Trophoblast cell (in vitro differentiated cells and primary cell): ENCODE results near the gene PIBF1.

Source experiments
- DNase-seq, 2 donors: peaks; one replicate each; pipeline ENCODE4 v3.0.0-alpha.2; 2016
- H2AFZ ChIP-seq: 2 replicates; pipeline ENCODE4 v1.6.1; 2013; ENCODE audit warnings: low read length, moderate library complexity, mild to moderate bottlenecking; ENCODE audit not compliant: insufficient read depth, poor library complexity
- H2AK5ac ChIP-seq: 2 replicates; pipeline ENCODE4 v1.6.1; 2013; ENCODE audit warnings: mild to moderate bottlenecking, low read length
- H2BK120ac ChIP-seq: 2 replicates; pipeline ENCODE4 v1.6.1; 2013; ENCODE audit warnings: low read length, mild to moderate bottlenecking, moderate library complexity; ENCODE audit not compliant: insufficient read depth, poor library complexity
- H2BK12ac ChIP-seq: 2 replicates; pipeline ENCODE4 v1.6.1; 2013; ENCODE audit warnings: mild to moderate bottlenecking, low read length, moderate library complexity
- H2BK5ac ChIP-seq: 2 replicates; pipeline ENCODE4 v1.6.1; 2013; ENCODE audit warnings: low read length, low read depth, moderate library complexity, mild to moderate bottlenecking; ENCODE audit not compliant: poor library complexity
- H3K14ac ChIP-seq: 2 replicates; pipeline ENCODE4 v1.6.1; 2013; ENCODE audit warnings: mild to moderate bottlenecking, low read length
- H3K18ac ChIP-seq: 2 replicates; pipeline ENCODE4 v1.6.1; 2013; ENCODE audit warnings: mild to moderate bottlenecking, low read length
- H3K23ac ChIP-seq: 2 replicates; pipeline ENCODE4 v1.6.1; 2013; ENCODE audit warnings: low read length
- H3K27ac ChIP-seq: 2 replicates; pipeline ENCODE4 v1.5.1; 2013; ENCODE audit warnings: low read depth, mild to moderate bottlenecking, inconsistent platforms, low read length, moderate library complexity
- H3K27me3 ChIP-seq: 2 replicates; pipeline ENCODE4 v1.6.1; 2013; ENCODE audit warnings: inconsistent platforms, mild to moderate bottlenecking, low read length, moderate library complexity; ENCODE audit not compliant: insufficient read depth
- H3K36me3 ChIP-seq, 2 experiments: 1 replicate in 1 of 2; 2 replicates in 1 of 2; pipeline ENCODE4 v1.6.1; 2013; ENCODE audit warnings: low read length in 2 of 2, mild to moderate bottlenecking in 2 of 2, moderate library complexity in 1 of 2; ENCODE audit not compliant: insufficient read depth in 2 of 2, control insufficient read depth in 1 of 2
- H3K4ac ChIP-seq: 2 replicates; pipeline ENCODE4 v1.6.1; 2013; ENCODE audit warnings: low read depth, mild to moderate bottlenecking, low read length, moderate library complexity
- H3K4me1 ChIP-seq, 2 experiments: 1 replicate in 1 of 2; 2 replicates in 1 of 2; pipeline ENCODE4 v1.6.1; 2013; ENCODE audit warnings: low read length in 2 of 2, mild to moderate bottlenecking in 2 of 2, moderate library complexity in 1 of 2; ENCODE audit not compliant: insufficient read depth in 2 of 2, control insufficient read depth in 1 of 2
- H3K4me2 ChIP-seq: 2 replicates; pipeline ENCODE4 v1.6.1; 2013; ENCODE audit warnings: inconsistent platforms, mild to moderate bottlenecking, low read length, moderate library complexity
- H3K4me3 ChIP-seq: 2 replicates; pipeline ENCODE4 v1.5.1; 2013; ENCODE audit warnings: mild to moderate bottlenecking, low read depth, low read length, inconsistent platforms
- H3K79me1 ChIP-seq: one replicate; pipeline ENCODE4 v1.6.1; 2013; ENCODE audit warnings: low read length
- H3K79me2 ChIP-seq: 2 replicates; pipeline ENCODE4 v1.6.1; 2013; ENCODE audit warnings: low read length, mild to moderate bottlenecking; ENCODE audit not compliant: control insufficient read depth, insufficient read depth, poor library complexity
- H3K9ac ChIP-seq: 2 replicates; pipeline ENCODE4 v1.6.1; 2013; ENCODE audit warnings: mild to moderate bottlenecking, low read length
- H3K9me3 ChIP-seq: 2 replicates; pipeline ENCODE4 v1.6.1; 2013; ENCODE audit warnings: low read depth, mild to moderate bottlenecking, control low read depth, inconsistent platforms, low read length; ENCODE audit not compliant: insufficient read depth
- H4K12ac ChIP-seq: 2 replicates; pipeline ENCODE4 v1.6.1; 2013; ENCODE audit warnings: low read depth, mild to moderate bottlenecking, low read length, moderate library complexity
- H4K8ac ChIP-seq: 2 replicates; pipeline ENCODE4 v1.6.1; 2013; ENCODE audit warnings: low read depth, mild to moderate bottlenecking, low read length, moderate library complexity
- H4K91ac ChIP-seq: one replicate; pipeline ENCODE4 v1.6.1; 2013; ENCODE audit warnings: low read depth, mild to moderate bottlenecking, low read length, moderate library complexity
- WGBS: extraction: QIAGEN DNeasy Blood & Tissue Kit; methylation state at CpG from one replicate; pipeline ENCODE4 v1.1.7; 2013; ENCODE audit warnings: missing lambda C conversion rate; ENCODE audit not compliant: insufficient read length, insufficient coverage; ENCODE audit errors: extremely low coverage; 5-methylcytosine and 5-hydroxymethylcytosine counted together

Gene PIBF1

DNA sequence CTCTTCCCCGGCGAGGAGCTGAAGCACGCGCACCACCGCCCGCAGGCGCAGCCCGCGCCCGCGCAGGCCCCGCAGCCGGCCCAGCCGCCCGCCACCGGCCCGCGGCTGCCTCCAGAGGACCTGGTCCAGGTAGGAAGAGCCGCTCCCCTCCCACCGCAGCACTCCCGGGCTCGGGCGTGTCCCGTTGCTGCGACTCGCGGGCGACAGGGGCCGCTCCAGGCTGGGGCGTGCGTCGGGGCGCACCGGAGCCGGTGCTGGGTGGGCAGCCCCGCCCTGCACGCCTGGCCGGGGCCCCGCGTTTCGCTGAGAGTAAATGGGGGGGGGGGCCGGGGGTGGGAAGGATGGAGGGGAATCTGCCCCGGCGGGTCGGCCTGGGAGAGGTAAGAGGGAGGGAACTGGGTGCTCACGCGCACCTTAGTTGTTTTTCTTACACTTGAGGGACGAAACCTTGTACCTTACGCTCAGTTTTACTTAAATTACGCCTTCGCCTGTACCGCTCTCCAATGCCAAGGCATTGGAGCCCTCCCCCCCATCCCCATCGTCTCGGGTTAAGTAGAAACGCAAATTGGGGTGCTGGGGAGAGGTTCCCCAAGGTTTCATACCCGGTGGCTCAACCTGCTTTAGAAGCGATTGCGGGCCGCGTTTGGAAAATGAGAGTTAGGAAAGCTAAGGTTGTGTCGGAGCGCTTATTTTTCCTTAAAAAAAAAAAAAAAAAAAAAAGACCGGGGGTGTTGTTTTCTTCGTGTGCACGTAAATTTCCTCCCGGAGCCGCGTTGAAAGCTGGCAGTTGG is 277.7 kb downstream of the PIBF1 start:
- H3K4me1 ChIP-seq, result peaks cover 0 to 8% of the 10 kb centered on the region in 2 experiments
- H3K4me2 ChIP-seq, result peak overlapping the region; percentile 74
- peak overlapping the region; percentile 63 for H2AFZ ChIP-seq
- H3K27me3 ChIP-seq, result no peaks in the 10 kb centered on the region
- peaks cover 9% of the 10 kb centered on the region for H3K79me2 ChIP-seq
- peak overlapping the region; percentile 45 for H2BK5ac ChIP-seq
- H4K91ac ChIP-seq, result peak overlapping the region; percentile 50
- peak overlapping the region; percentile 18 for H4K12ac ChIP-seq
- H4K8ac ChIP-seq, result peak overlapping the region; percentile 76
- peak overlapping the region; percentile 53 for H2BK12ac ChIP-seq
- peak overlapping the region; percentile 76 for H3K4ac ChIP-seq
- H3K14ac ChIP-seq, result peak overlapping the region; percentile 94
- no peak overlapping the region for H2AK5ac ChIP-seq
- peak overlapping the region; percentile 54 for H3K27ac ChIP-seq
- WGBS, result no CpG with 5 or more reads among the region's 68 CpGs
- H3K18ac ChIP-seq, result peak overlapping the region; percentile 94
- H3K4me3 ChIP-seq, result peak overlapping the region; percentile 97
- peaks cover 10% of the 10 kb centered on the region for H3K79me1 ChIP-seq
- DNase-seq, result peak; percentile 42 to 64
- H2BK120ac ChIP-seq, result peak overlapping the region; percentile 80
- no peaks in the 10 kb centered on the region for H3K9me3 ChIP-seq
- H3K23ac ChIP-seq, result no peak overlapping the region
- H3K36me3 ChIP-seq, result peaks cover 7 to 10% of the 10 kb centered on the region in 2 experiments
- H3K9ac ChIP-seq, result peak overlapping the region; percentile 94

GRCh38 chr13:73060251-73061160 is 278.6 kb downstream of the PIBF1 start:
- H3K4me2 ChIP-seq, result peak overlapping the region; percentile 74
- no peak overlapping the region for H2AK5ac ChIP-seq
- H3K79me2 ChIP-seq, result peaks cover 9% of the 10 kb centered on the region
- peak overlapping the region; percentile 59 for H4K91ac ChIP-seq
- peak overlapping the region; percentile 82 for H4K8ac ChIP-seq
- H3K9me3 ChIP-seq, result no peaks in the 10 kb centered on the region
- peak overlapping the region; percentile 53 for H2BK12ac ChIP-seq
- H3K23ac ChIP-seq, result no peak overlapping the region
- H3K27me3 ChIP-seq, result no peaks in the 10 kb centered on the region
- peaks cover 7 to 10% of the 10 kb centered on the region in 2 experiments for H3K36me3 ChIP-seq
- H2AFZ ChIP-seq, result peak overlapping the region; percentile 68
- no CpG with 5 or more reads among the region's 26 CpGs for WGBS
- peak overlapping the region; percentile 64 for H2BK5ac ChIP-seq
- peaks cover 0 to 8% of the 10 kb centered on the region in 2 experiments for H3K4me1 ChIP-seq
- H3K14ac ChIP-seq, result no peak overlapping the region
- H2BK120ac ChIP-seq, result peak overlapping the region; percentile 69
- peak overlapping the region; percentile 75 for H3K9ac ChIP-seq
- H3K18ac ChIP-seq, result peak overlapping the region; percentile 79
- H3K4ac ChIP-seq, result peak overlapping the region; percentile 94
- peaks cover 10% of the 10 kb centered on the region for H3K79me1 ChIP-seq
- peak overlapping the region; percentile 47 for H4K12ac ChIP-seq
- peak overlapping the region; percentile 97 for H3K4me3 ChIP-seq
- H3K27ac ChIP-seq, result no peak overlapping the region
- peak; percentile 66 to 85 for DNase-seq

- Histone ChIP-seq H3K18ac (no peak overlapping the region), H4K8ac (no peak overlapping the region), H3K79me2 (peaks cover 9% of the 10 kb centered on the region), H3K9ac (no peak overlapping the region), H2BK5ac (no peak overlapping the region), H3K14ac (no peak overlapping the region), H4K12ac (no peak overlapping the region), H3K4me2 (peak overlapping the region; percentile 6), H2AFZ (no peak overlapping the region), H2BK120ac (no peak overlapping the region), H3K9me3 (no peaks in the 10 kb centered on the region), H3K4me3 (no peak overlapping the region), H3K36me3 (peaks cover 7 to 10% of the 10 kb centered on the region in 2 experiments), H3K4me1 (peaks cover 0 to 10% of the 10 kb centered on the region in 2 experiments), H2AK5ac (no peak overlapping the region), H3K79me1 (peaks cover 10% of the 10 kb centered on the region), H2BK12ac (no peak overlapping the region), H3K27me3 (no peaks in the 10 kb centered on the region), H3K27ac (no peak overlapping the region), H4K91ac (no peak overlapping the region), H3K23ac (no peak overlapping the region), H3K4ac (no peak overlapping the region)
- peak in 1 of 2 donors; percentile 38 for DNase-seq
- WGBS, result no CpG with 5 or more reads among the region's 6 CpGs
Measured at GRCh38 chr13:73061473-73061872, 279.5 kb downstream of the PIBF1 start.

DNA sequence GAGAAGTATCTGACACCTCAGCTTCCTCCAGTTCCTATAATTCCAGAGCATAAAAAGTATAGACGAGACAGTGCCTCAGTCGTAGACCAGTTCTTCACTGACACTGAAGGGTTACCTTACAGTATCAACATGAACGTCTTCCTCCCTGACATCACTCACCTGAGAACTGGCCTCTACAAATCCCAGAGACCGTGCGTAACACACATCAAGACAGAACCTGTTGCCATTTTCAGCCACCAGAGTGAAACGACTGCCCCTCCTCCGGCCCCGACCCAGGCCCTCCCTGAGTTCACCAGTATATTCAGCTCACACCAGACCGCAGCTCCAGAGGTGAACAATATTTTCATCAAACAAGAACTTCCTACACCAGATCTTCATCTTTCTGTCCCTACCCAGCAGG is 279.9 kb downstream of the PIBF1 start:
- Histone ChIP-seq H4K91ac (no peak overlapping the region), H2BK120ac (no peak overlapping the region), H3K4me2 (peak overlapping the region; percentile 6), H3K27ac (no peak overlapping the region), H4K8ac (no peak overlapping the region), H2AFZ (no peak overlapping the region), H3K79me1 (peaks cover 10% of the 10 kb centered on the region), H3K27me3 (no peaks in the 10 kb centered on the region), H3K4ac (no peak overlapping the region), H3K18ac (peak overlapping the region; percentile 48), H3K9ac (no peak overlapping the region), H4K12ac (no peak overlapping the region), H3K36me3 (peaks cover 7 to 10% of the 10 kb centered on the region in 2 experiments), H2BK12ac (no peak overlapping the region), H2BK5ac (no peak overlapping the region), H3K23ac (no peak overlapping the region), H3K4me1 (peaks cover 0 to 10% of the 10 kb centered on the region in 2 experiments), H2AK5ac (no peak overlapping the region), H3K4me3 (no peak overlapping the region), H3K14ac (no peak overlapping the region), H3K79me2 (peaks cover 9% of the 10 kb centered on the region), H3K9me3 (no peaks in the 10 kb centered on the region)
- DNase-seq, result no peak
- WGBS, result no CpG with 5 or more reads among the region's 9 CpGs
